Measurements from ENCODE around the gene ADAM8. TPM values are rescaled to one million over a fixed set of nuclear protein-coding genes. Genes with fewer than 3 reads are reported as not detected.

ADAM8 gene
- total and polyA plus RNA-seq, 10 of the 15 experiments (the other 5 are each of a cell fraction or from before 2014, with no cell fraction given), result 0.37 to 92.7 (median 21.7) TPM

- no peak for TF ChIP-seq HDGF (IDR thresholded peaks at IDR 0.05)
- TF ChIP-seq RCOR1 (conservative IDR thresholded peaks at IDR 0.05; ENCODE audit: low read depth, low read length), result no peak
- no peak for TF ChIP-seq NFYA (IDR thresholded peaks at IDR 0.05; ENCODE audit: borderline replicate concordance, low read depth, low read length)
- TF ChIP-seq ATF2 (IDR thresholded peaks at IDR 0.05; ENCODE audit: low read length), result no peak
- no peak; the same call in none of the 2 replicates for TF ChIP-seq MXI1 (IDR thresholded peaks at IDR 0.05; ENCODE audit: low read depth, low read length)
- TF ChIP-seq BCLAF1 (IDR thresholded peaks at IDR 0.05), result no peak
- no peak for TF ChIP-seq CUX1 (IDR thresholded peaks at IDR 0.05; ENCODE audit: insufficient replicate concordance, low read depth, low read length)
- TF ChIP-seq RUNX3 (IDR thresholded peaks at IDR 0.05; ENCODE audit: low read length), result 0 out of 2 replicates have a peak, but pooled peaks have one; percentile 44
- no peak for TF ChIP-seq BCL11A (IDR thresholded peaks at IDR 0.05; ENCODE audit: low read depth, low read length)
- no peak for TF ChIP-seq CHD2 (IDR thresholded peaks at IDR 0.05; ENCODE audit: borderline replicate concordance, low read depth, low read length)
- TF ChIP-seq MAX (IDR thresholded peaks at IDR 0.05; ENCODE audit: low read depth, low read length), result peak; percentile 45; the same call in 1 of the 2 replicates
- no peak for TF ChIP-seq SREBF1 (IDR thresholded peaks at IDR 0.05; ENCODE audit: low read length)
- peak; percentile 51 for TF ChIP-seq SP1 (IDR thresholded peaks at IDR 0.05; ENCODE audit: low read depth, low read length)
- 0 out of 4 replicates have a peak, but pooled peaks of 1 of the 2 experiments have one; percentile 27 for TF ChIP-seq EP300 (IDR thresholded peaks at IDR 0.05; ENCODE audit: borderline replicate concordance in 1 of 2, control insufficient read depth in 1 of 2, low read depth in 2 of 2, low read length in 2 of 2)
- TF ChIP-seq STAT1 (conservative IDR thresholded peaks at IDR 0.05), result peak; percentile 90
- no peak for TF ChIP-seq SUPT20H (IDR thresholded peaks at IDR 0.05; ENCODE audit: borderline replicate concordance, control insufficient read depth, low read depth, low read length)
- TF ChIP-seq HSF1 (IDR thresholded peaks at IDR 0.05; ENCODE audit: low read depth, low read length), result no peak
- TF ChIP-seq CREM (IDR thresholded peaks at IDR 0.05; ENCODE audit: low read depth), result peak; percentile 91
These were observed 31.9 kb upstream of the ADAM8 start, which contains the start of the genes TUBGCP2 and ZNF511 (continued) for GRCh38 chr10:133308421-133309099.
